ENCODE measurements around the gene SLC40A1.
A peak's percentile ranks its signal among the peaks of the same experiment; 100 is the strongest.

SLC40A1 gene

GRCh38 chr2:189527041-189527750 is 53.4 kb downstream of the SLC40A1 start:
- Histone ChIP-seq H3K27me3 (ENCODE audit: control insufficient read depth, insufficient read depth, low read length) (no peaks in the 10 kb centered on the region), H3K4me3 (ENCODE audit: low read length) (no peak overlapping the region), H3K9ac (ENCODE audit: low read length) (peak overlapping the region; percentile 13), H3K9me3 (ENCODE audit: control insufficient read depth, low read length) (no peaks in the 10 kb centered on the region), H3K36me3 (ENCODE audit: control insufficient read depth, insufficient read depth, low read length) (no peaks in the 10 kb centered on the region), H3K4me1 (ENCODE audit: control insufficient read depth, insufficient read depth, low read length) (peaks cover 26% of the 10 kb centered on the region)

- Histone ChIP-seq H3K4me3 (ENCODE audit: low read length) (no peak overlapping the region), H3K27me3 (ENCODE audit: control insufficient read depth, insufficient read depth, low read length) (no peaks in the 10 kb centered on the region), H3K36me3 (ENCODE audit: control insufficient read depth, insufficient read depth, low read length) (no peaks in the 10 kb centered on the region), H3K9me3 (ENCODE audit: control insufficient read depth, low read length) (no peaks in the 10 kb centered on the region), H3K9ac (ENCODE audit: low read length) (no peak overlapping the region), H3K4me1 (ENCODE audit: control insufficient read depth, insufficient read depth, low read length) (peaks cover 35% of the 10 kb centered on the region)
Measured at GRCh38 chr2:189526241-189526640, 54.3 kb downstream of the SLC40A1 start.

- H3K4me1 ChIP-seq (ENCODE audit: control insufficient read depth, insufficient read depth, low read length), result peaks cover 38% of the 10 kb centered on the region
- H3K27me3 ChIP-seq (ENCODE audit: control insufficient read depth, insufficient read depth, low read length), result no peaks in the 10 kb centered on the region
- no peak overlapping the region for H3K4me3 ChIP-seq (ENCODE audit: low read length)
- no peak overlapping the region for H3K9ac ChIP-seq (ENCODE audit: low read length)
- H3K36me3 ChIP-seq (ENCODE audit: control insufficient read depth, insufficient read depth, low read length), result no peaks in the 10 kb centered on the region
- H3K9me3 ChIP-seq (ENCODE audit: control insufficient read depth, low read length), result no peaks in the 10 kb centered on the region
Measured at GRCh38 chr2:189524746-189525145, 55.8 kb downstream of the SLC40A1 start.

- Histone ChIP-seq H3K4me1 (ENCODE audit: control insufficient read depth, insufficient read depth, low read length) (peaks cover 38% of the 10 kb centered on the region), H3K9me3 (ENCODE audit: control insufficient read depth, low read length) (no peaks in the 10 kb centered on the region), H3K27me3 (ENCODE audit: control insufficient read depth, insufficient read depth, low read length) (no peaks in the 10 kb centered on the region), H3K4me3 (ENCODE audit: low read length) (no peak overlapping the region), H3K9ac (ENCODE audit: low read length) (peak overlapping the region; percentile 14), H3K36me3 (ENCODE audit: control insufficient read depth, insufficient read depth, low read length) (no peaks in the 10 kb centered on the region)
Measured at GRCh38 chr2:189522435-189523151, 58.0 kb downstream of the SLC40A1 start.

- Histone ChIP-seq H3K9ac (ENCODE audit: low read length) (no peak overlapping the region), H3K9me3 (ENCODE audit: control insufficient read depth, low read length) (no peaks in the 10 kb centered on the region), H3K36me3 (ENCODE audit: control insufficient read depth, insufficient read depth, low read length) (no peaks in the 10 kb centered on the region), H3K27me3 (ENCODE audit: control insufficient read depth, insufficient read depth, low read length) (no peaks in the 10 kb centered on the region), H3K4me3 (ENCODE audit: low read length) (no peak overlapping the region), H3K4me1 (ENCODE audit: control insufficient read depth, insufficient read depth, low read length) (peaks cover 32% of the 10 kb centered on the region)
Measured at GRCh38 chr2:189521699-189522434, 58.7 kb downstream of the SLC40A1 start.

- Histone ChIP-seq H3K9ac (ENCODE audit: low read length) (no peak overlapping the region), H3K9me3 (ENCODE audit: control insufficient read depth, low read length) (no peaks in the 10 kb centered on the region), H3K27me3 (ENCODE audit: control insufficient read depth, insufficient read depth, low read length) (no peaks in the 10 kb centered on the region), H3K4me1 (ENCODE audit: control insufficient read depth, insufficient read depth, low read length) (peaks cover 32% of the 10 kb centered on the region), H3K36me3 (ENCODE audit: control insufficient read depth, insufficient read depth, low read length) (no peaks in the 10 kb centered on the region), H3K4me3 (ENCODE audit: low read length) (no peak overlapping the region)
Measured at GRCh38 chr2:189519631-189520387, 60.8 kb downstream of the SLC40A1 start.

GRCh38 chr2:189517847-189518535 is 62.6 kb downstream of the SLC40A1 start:
- Histone ChIP-seq H3K9me3 (ENCODE audit: control insufficient read depth, low read length) (no peaks in the 10 kb centered on the region), H3K4me1 (ENCODE audit: control insufficient read depth, insufficient read depth, low read length) (peaks cover 21% of the 10 kb centered on the region), H3K9ac (ENCODE audit: low read length) (no peak overlapping the region), H3K36me3 (ENCODE audit: control insufficient read depth, insufficient read depth, low read length) (no peaks in the 10 kb centered on the region), H3K4me3 (ENCODE audit: low read length) (no peak overlapping the region), H3K27me3 (ENCODE audit: control insufficient read depth, insufficient read depth, low read length) (no peaks in the 10 kb centered on the region)

GRCh38 chr2:189516546-189516945 is 64.0 kb downstream of the SLC40A1 start:
- Histone ChIP-seq H3K27me3 (ENCODE audit: control insufficient read depth, insufficient read depth, low read length) (no peaks in the 10 kb centered on the region), H3K36me3 (ENCODE audit: control insufficient read depth, insufficient read depth, low read length) (no peaks in the 10 kb centered on the region), H3K9ac (ENCODE audit: low read length) (no peak overlapping the region), H3K4me3 (ENCODE audit: low read length) (no peak overlapping the region), H3K4me1 (ENCODE audit: control insufficient read depth, insufficient read depth, low read length) (peaks cover 6% of the 10 kb centered on the region), H3K9me3 (ENCODE audit: control insufficient read depth, low read length) (no peaks in the 10 kb centered on the region)

GRCh38 chr2:189515264-189515663 is 65.3 kb downstream of the SLC40A1 start:
- no peaks in the 10 kb centered on the region for H3K27me3 ChIP-seq (ENCODE audit: control insufficient read depth, insufficient read depth, low read length)
- H3K9me3 ChIP-seq (ENCODE audit: control insufficient read depth, low read length), result no peaks in the 10 kb centered on the region
- H3K9ac ChIP-seq (ENCODE audit: low read length), result no peak overlapping the region

GRCh38 chr2:189514104-189514503 is 66.5 kb downstream of the SLC40A1 start:
- H3K36me3 ChIP-seq (ENCODE audit: control insufficient read depth, insufficient read depth, low read length), result no peaks in the 10 kb centered on the region
- H3K9me3 ChIP-seq (ENCODE audit: control insufficient read depth, low read length), result no peaks in the 10 kb centered on the region
- H3K4me1 ChIP-seq (ENCODE audit: control insufficient read depth, insufficient read depth, low read length), result peaks cover 6% of the 10 kb centered on the region
- no peaks in the 10 kb centered on the region for H3K27me3 ChIP-seq (ENCODE audit: control insufficient read depth, insufficient read depth, low read length)
- H3K9ac ChIP-seq (ENCODE audit: low read length), result no peak overlapping the region
- H3K4me3 ChIP-seq (ENCODE audit: low read length), result no peak overlapping the region

More at GRCh38 chr2:189515264-189515663, 65.3 kb downstream of the SLC40A1 start:
- no peaks in the 10 kb centered on the region for H3K4me1 ChIP-seq (ENCODE audit: control insufficient read depth, insufficient read depth, low read length)
- H3K4me3 ChIP-seq (ENCODE audit: low read length), result no peak overlapping the region
- H3K36me3 ChIP-seq (ENCODE audit: control insufficient read depth, insufficient read depth, low read length), result no peaks in the 10 kb centered on the region

GRCh38 chr2:189512879-189513278 is 67.7 kb downstream of the SLC40A1 start:
- Histone ChIP-seq H3K9ac (ENCODE audit: low read length) (no peak overlapping the region), H3K4me1 (ENCODE audit: control insufficient read depth, insufficient read depth, low read length) (peaks cover 6% of the 10 kb centered on the region), H3K27me3 (ENCODE audit: control insufficient read depth, insufficient read depth, low read length) (no peaks in the 10 kb centered on the region), H3K9me3 (ENCODE audit: control insufficient read depth, low read length) (no peaks in the 10 kb centered on the region), H3K36me3 (ENCODE audit: control insufficient read depth, insufficient read depth, low read length) (no peaks in the 10 kb centered on the region), H3K4me3 (ENCODE audit: low read length) (no peak overlapping the region)

All from mucosa of stomach (tissue), 1 donor.